WTC11 (cell line): Measurements from ENCODE around the gene RPL19.

Experiments used
- CREB1 ChIP-seq: sonication (generic); formaldehyde crosslinking; IDR thresholded peaks from 2 replicates; pipeline ENCODE4 v1.8.0; 2023; ENCODE audit warnings: mild to moderate bottlenecking, missing genetic modification reagents
- ETV6 ChIP-seq: sonication (generic); formaldehyde crosslinking; IDR thresholded peaks from 2 replicates; pipeline ENCODE4 v1.8.1; 2022; ENCODE audit warnings: mild to moderate bottlenecking, missing genetic modification reagents
- JUN ChIP-seq: sonication (generic); formaldehyde crosslinking; IDR thresholded peaks from 2 replicates; pipeline ENCODE4 v1.8.0; 2023; ENCODE audit warnings: mild to moderate bottlenecking, missing genetic modification reagents
- KAT7 ChIP-seq: sonication (generic); formaldehyde crosslinking; IDR thresholded peaks from 2 replicates; pipeline ENCODE4 v1.8.1; 2023; ENCODE audit warnings: missing genetic modification reagents, mild to moderate bottlenecking, borderline replicate concordance
- MYBL2 ChIP-seq: sonication (generic); formaldehyde crosslinking; IDR thresholded peaks from 2 replicates; pipeline ENCODE4 v1.8.1; 2023; ENCODE audit warnings: mild to moderate bottlenecking, moderate library complexity, missing genetic modification reagents
- NFATC4 ChIP-seq: fragments of 250-450 bp; sonication (Bioruptor Pico); IDR thresholded peaks from 2 replicates; pipeline ENCODE4 v1.9.0; 2021; ENCODE audit warnings: mild to moderate bottlenecking
- NFYB ChIP-seq: sonication (generic); formaldehyde crosslinking; conservative IDR thresholded peaks from 2 replicates; pipeline ENCODE4 v1.8.0; 2022; ENCODE audit warnings: low read depth, missing genetic modification reagents
- NR3C1 ChIP-seq: sonication (generic); formaldehyde crosslinking; conservative IDR thresholded peaks from 2 replicates; pipeline ENCODE4 v1.8.1; 2023; ENCODE audit warnings: low read depth, mild to moderate bottlenecking, missing genetic modification reagents
- TCF7 ChIP-seq: sonication (generic); formaldehyde crosslinking; IDR thresholded peaks from 2 replicates; pipeline ENCODE4 v1.8.0; 2022; ENCODE audit warnings: mild to moderate bottlenecking, low read depth, missing genetic modification reagents, moderate library complexity
- TF ChIP-seq, protein P1 (sequence below): sonication (generic); formaldehyde crosslinking; IDR thresholded peaks from 2 replicates; pipeline ENCODE4 v1.8.1; 2023; ENCODE audit warnings: mild to moderate bottlenecking, missing genetic modification reagents
- TF ChIP-seq, protein P2 (sequence below): fragments of 200-600 bp; IDR thresholded peaks from 2 replicates; pipeline ENCODE4 v1.8.0; 2022; ENCODE audit warnings: antibody characterized with exemption
- TF ChIP-seq, protein P3 (sequence below): sonication (generic); formaldehyde crosslinking; IDR thresholded peaks from 2 replicates; pipeline ENCODE4 v1.8.0; 2022; ENCODE audit warnings: mild to moderate bottlenecking, missing genetic modification reagents
- TF ChIP-seq, protein P4 (sequence below): sonication (generic); formaldehyde crosslinking; IDR thresholded peaks from 2 replicates; pipeline ENCODE4 v1.8.0; 2022; ENCODE audit warnings: mild to moderate bottlenecking, missing genetic modification reagents
- TF ChIP-seq, protein P5 (sequence below): sonication (generic); formaldehyde crosslinking; IDR thresholded peaks from 2 replicates; pipeline ENCODE4 v1.8.1; 2023; ENCODE audit warnings: mild to moderate bottlenecking, missing genetic modification reagents, moderate library complexity

DNA sequence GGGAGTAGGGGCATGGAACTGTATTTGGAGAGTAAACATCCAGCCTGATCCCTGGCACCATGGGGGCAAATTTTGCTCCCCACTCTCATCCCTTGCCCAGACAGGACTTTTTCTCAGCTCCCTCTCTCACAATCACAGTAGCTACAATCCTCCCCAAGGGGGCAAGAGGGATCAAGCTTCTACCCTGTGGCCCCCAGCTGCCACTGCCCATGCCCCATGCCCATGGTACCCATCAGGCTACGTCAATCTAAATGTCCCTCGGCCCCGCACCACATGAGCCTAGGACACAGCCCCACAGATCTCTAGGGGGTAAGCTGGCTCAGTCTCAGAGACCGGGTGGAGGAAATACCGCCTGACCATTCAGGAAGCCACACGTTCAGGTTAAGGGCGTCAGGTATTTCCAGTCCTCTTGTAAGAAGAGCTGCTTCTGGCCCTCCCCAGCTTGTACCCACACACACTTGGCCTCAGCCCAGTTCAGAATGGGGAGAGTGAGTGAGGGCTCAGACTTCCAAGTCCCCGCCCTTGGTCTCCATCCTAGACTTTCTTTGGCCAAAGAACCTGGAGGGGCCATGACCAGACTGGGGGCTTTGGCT is 4.4 kb upstream of the RPL19 start:
- TF ChIP-seq, protein P1, sequence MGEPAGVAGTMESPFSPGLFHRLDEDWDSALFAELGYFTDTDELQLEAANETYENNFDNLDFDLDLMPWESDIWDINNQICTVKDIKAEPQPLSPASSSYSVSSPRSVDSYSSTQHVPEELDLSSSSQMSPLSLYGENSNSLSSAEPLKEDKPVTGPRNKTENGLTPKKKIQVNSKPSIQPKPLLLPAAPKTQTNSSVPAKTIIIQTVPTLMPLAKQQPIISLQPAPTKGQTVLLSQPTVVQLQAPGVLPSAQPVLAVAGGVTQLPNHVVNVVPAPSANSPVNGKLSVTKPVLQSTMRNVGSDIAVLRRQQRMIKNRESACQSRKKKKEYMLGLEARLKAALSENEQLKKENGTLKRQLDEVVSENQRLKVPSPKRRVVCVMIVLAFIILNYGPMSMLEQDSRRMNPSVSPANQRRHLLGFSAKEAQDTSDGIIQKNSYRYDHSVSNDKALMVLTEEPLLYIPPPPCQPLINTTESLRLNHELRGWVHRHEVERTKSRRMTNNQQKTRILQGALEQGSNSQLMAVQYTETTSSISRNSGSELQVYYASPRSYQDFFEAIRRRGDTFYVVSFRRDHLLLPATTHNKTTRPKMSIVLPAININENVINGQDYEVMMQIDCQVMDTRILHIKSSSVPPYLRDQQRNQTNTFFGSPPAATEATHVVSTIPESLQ (CRISPR knock-in tag), result no peak
- TF ChIP-seq, protein P2, sequence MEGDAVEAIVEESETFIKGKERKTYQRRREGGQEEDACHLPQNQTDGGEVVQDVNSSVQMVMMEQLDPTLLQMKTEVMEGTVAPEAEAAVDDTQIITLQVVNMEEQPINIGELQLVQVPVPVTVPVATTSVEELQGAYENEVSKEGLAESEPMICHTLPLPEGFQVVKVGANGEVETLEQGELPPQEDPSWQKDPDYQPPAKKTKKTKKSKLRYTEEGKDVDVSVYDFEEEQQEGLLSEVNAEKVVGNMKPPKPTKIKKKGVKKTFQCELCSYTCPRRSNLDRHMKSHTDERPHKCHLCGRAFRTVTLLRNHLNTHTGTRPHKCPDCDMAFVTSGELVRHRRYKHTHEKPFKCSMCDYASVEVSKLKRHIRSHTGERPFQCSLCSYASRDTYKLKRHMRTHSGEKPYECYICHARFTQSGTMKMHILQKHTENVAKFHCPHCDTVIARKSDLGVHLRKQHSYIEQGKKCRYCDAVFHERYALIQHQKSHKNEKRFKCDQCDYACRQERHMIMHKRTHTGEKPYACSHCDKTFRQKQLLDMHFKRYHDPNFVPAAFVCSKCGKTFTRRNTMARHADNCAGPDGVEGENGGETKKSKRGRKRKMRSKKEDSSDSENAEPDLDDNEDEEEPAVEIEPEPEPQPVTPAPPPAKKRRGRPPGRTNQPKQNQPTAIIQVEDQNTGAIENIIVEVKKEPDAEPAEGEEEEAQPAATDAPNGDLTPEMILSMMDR, result no peak
- TF ChIP-seq NFYB, result no peak
- no peak for TF ChIP-seq NFATC4 (CRISPR knock-in tag)
- no peak for TF ChIP-seq NR3C1
- TF ChIP-seq, protein P3, sequence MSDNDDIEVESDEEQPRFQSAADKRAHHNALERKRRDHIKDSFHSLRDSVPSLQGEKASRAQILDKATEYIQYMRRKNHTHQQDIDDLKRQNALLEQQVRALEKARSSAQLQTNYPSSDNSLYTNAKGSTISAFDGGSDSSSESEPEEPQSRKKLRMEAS (CRISPR knock-in tag), result no peak
- TF ChIP-seq, protein P4, sequence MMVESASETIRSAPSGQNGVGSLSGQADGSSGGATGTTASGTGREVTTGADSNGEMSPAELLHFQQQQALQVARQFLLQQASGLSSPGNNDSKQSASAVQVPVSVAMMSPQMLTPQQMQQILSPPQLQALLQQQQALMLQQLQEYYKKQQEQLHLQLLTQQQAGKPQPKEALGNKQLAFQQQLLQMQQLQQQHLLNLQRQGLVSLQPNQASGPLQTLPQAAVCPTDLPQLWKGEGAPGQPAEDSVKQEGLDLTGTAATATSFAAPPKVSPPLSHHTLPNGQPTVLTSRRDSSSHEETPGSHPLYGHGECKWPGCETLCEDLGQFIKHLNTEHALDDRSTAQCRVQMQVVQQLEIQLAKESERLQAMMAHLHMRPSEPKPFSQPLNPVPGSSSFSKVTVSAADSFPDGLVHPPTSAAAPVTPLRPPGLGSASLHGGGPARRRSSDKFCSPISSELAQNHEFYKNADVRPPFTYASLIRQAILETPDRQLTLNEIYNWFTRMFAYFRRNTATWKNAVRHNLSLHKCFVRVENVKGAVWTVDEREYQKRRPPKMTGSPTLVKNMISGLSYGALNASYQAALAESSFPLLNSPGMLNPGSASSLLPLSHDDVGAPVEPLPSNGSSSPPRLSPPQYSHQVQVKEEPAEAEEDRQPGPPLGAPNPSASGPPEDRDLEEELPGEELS (CRISPR knock-in tag), result no peak
- no peak for TF ChIP-seq CREB1 (CRISPR knock-in tag)
- no peak for TF ChIP-seq TCF7 (CRISPR knock-in tag)
- TF ChIP-seq MYBL2 (CRISPR knock-in tag), result no peak
- no peak for TF ChIP-seq ETV6 (CRISPR knock-in tag)
- no peak for TF ChIP-seq JUN (CRISPR knock-in tag)
- no peak for TF ChIP-seq KAT7 (CRISPR knock-in tag)
- TF ChIP-seq, protein P5, sequence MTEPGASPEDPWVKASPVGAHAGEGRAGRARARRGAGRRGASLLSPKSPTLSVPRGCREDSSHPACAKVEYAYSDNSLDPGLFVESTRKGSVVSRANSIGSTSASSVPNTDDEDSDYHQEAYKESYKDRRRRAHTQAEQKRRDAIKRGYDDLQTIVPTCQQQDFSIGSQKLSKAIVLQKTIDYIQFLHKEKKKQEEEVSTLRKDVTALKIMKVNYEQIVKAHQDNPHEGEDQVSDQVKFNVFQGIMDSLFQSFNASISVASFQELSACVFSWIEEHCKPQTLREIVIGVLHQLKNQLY (CRISPR knock-in tag), result no peak
